ENCODE measurements around the gene IGHMBP2.

The IGHMBP2 gene

GRCh38 chr11:68931911-68932310 lies 28.2 kb downstream of the IGHMBP2 start:
- Histone ChIP-seq H3K4me1 (no peaks in the 10 kb centered on the region), H3K79me2 (no peaks in the 10 kb centered on the region), H3K27ac (no peak overlapping the region), H2AFZ (no peak overlapping the region), H3K4me3 (ENCODE audit: low read depth, low read length) (no peak overlapping the region), H3K9me3 (ENCODE audit: control insufficient read depth, low read length) (no peaks in the 10 kb centered on the region), H3K36me3 (ENCODE audit: control insufficient read depth, insufficient read depth, low read length) (no peaks in the 10 kb centered on the region), H3K27me3 (ENCODE audit: control insufficient read depth, insufficient read depth, low read length) (no peaks in the 10 kb centered on the region), H3K4me2 (ENCODE audit: low read length) (no peak overlapping the region), H3K9ac (no peak overlapping the region)
- no peak for TF ChIP-seq CTCF (IDR thresholded peaks at IDR 0.05)

DNA sequence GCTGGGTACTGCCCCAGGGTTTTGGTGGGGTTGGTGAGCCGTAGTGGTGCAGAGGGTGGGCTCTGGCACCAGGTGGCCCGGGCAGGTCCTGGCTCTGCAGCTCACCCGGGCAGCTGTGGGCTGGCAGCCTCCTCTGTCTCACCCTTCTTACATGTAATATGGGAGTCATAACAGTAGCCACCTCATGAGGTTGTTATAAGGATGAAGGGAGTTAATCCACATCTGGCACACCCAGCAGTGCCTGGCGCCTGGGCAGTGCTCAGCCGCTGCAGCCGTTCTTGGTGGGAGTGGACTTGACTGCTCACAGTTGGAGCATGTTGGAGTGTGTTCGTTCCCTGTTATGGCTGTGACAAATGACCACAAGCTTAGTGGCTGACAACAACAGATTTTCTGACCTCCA lies 28.7 kb downstream of the IGHMBP2 start:
- no peaks in the 10 kb centered on the region for H3K36me3 ChIP-seq (ENCODE audit: control insufficient read depth, insufficient read depth, low read length)
- no peaks in the 10 kb centered on the region for H3K9me3 ChIP-seq (ENCODE audit: control insufficient read depth, low read length)
- no peaks in the 10 kb centered on the region for H3K4me1 ChIP-seq
- H2AFZ ChIP-seq = no peak overlapping the region
- H3K27ac ChIP-seq = no peak overlapping the region
- H3K27me3 ChIP-seq (ENCODE audit: control insufficient read depth, insufficient read depth, low read length) = no peaks in the 10 kb centered on the region
- no peak overlapping the region for H3K4me2 ChIP-seq (ENCODE audit: low read length)
- H3K9ac ChIP-seq = no peak overlapping the region
- H3K79me2 ChIP-seq = no peaks in the 10 kb centered on the region
- TF ChIP-seq CTCF (IDR thresholded peaks at IDR 0.05) = no peak
- no peak overlapping the region for H3K4me3 ChIP-seq (ENCODE audit: low read depth, low read length)

- TF ChIP-seq CTCF (IDR thresholded peaks at IDR 0.05) = no peak
Observed at GRCh38 chr11:68932933-68933577, 29.4 kb downstream of the IGHMBP2 start.

DNA sequence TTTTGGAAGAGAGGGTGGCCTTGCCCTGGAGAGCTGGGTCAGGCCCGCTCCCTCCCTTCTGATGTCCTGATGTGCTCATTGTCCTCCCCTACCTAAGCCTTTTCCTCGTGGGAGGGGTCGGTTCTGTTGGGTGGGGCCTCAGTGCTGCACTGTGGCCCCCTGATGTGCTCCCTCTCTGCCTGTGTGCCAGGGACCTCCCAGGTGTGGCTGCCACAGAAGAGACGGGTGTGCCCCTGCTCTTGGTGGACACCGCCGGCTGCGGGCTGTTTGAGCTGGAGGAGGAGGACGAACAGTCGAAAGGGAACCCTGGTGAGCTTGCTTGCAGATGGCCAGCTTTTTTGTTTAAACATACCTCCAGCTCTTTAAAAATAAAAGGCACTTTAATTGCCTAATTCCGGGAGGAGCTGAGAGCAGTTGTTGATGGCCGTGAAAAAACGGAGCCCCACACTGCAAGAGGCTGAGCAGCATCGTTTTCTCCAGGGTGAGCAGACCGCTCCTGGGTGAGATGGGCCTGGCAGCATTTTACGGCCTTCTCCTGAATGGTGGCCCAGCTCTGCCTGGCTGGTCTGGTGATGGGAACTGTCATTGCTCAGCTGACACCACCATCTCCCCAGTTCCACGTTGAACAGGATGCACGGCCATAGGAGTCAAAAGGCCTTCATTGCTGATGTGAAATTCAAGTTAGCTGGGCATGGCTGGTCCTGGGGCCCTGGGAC lies 30.1 kb downstream of the IGHMBP2 start:
- no peak overlapping the region for H3K4me2 ChIP-seq (ENCODE audit: low read length)
- H3K4me3 ChIP-seq (ENCODE audit: low read depth, low read length) = no peak overlapping the region
- no peaks in the 10 kb centered on the region for H3K27me3 ChIP-seq (ENCODE audit: control insufficient read depth, insufficient read depth, low read length)
- no peak overlapping the region for H3K9ac ChIP-seq
- H2AFZ ChIP-seq = no peak overlapping the region
- H3K27ac ChIP-seq = no peak overlapping the region
- H3K9me3 ChIP-seq (ENCODE audit: control insufficient read depth, low read length) = no peaks in the 10 kb centered on the region
- no peak for TF ChIP-seq CTCF (IDR thresholded peaks at IDR 0.05)
- no peaks in the 10 kb centered on the region for H3K79me2 ChIP-seq
- no peaks in the 10 kb centered on the region for H3K4me1 ChIP-seq
- H3K36me3 ChIP-seq (ENCODE audit: control insufficient read depth, insufficient read depth, low read length) = no peaks in the 10 kb centered on the region

More at GRCh38 chr11:68932933-68933577, 29.4 kb downstream of the IGHMBP2 start:
- no peak overlapping the region for H3K4me3 ChIP-seq (ENCODE audit: low read depth, low read length)
- H3K36me3 ChIP-seq (ENCODE audit: control insufficient read depth, insufficient read depth, low read length) = no peaks in the 10 kb centered on the region
- no peaks in the 10 kb centered on the region for H3K9me3 ChIP-seq (ENCODE audit: control insufficient read depth, low read length)
- H3K4me2 ChIP-seq (ENCODE audit: low read length) = no peak overlapping the region
- H2AFZ ChIP-seq = no peak overlapping the region
- H3K27ac ChIP-seq = no peak overlapping the region
- H3K27me3 ChIP-seq (ENCODE audit: control insufficient read depth, insufficient read depth, low read length) = no peaks in the 10 kb centered on the region
- H3K4me1 ChIP-seq = no peaks in the 10 kb centered on the region
- no peaks in the 10 kb centered on the region for H3K79me2 ChIP-seq
- no peak overlapping the region for H3K9ac ChIP-seq

- Histone ChIP-seq H3K79me2 (no peaks in the 10 kb centered on the region), H3K4me2 (ENCODE audit: low read length) (no peak overlapping the region), H3K4me1 (no peaks in the 10 kb centered on the region), H2AFZ (no peak overlapping the region), H3K9ac (no peak overlapping the region), H3K27ac (no peak overlapping the region), H3K36me3 (ENCODE audit: control insufficient read depth, insufficient read depth, low read length) (no peaks in the 10 kb centered on the region), H3K4me3 (ENCODE audit: low read depth, low read length) (no peak overlapping the region), H3K9me3 (ENCODE audit: control insufficient read depth, low read length) (no peaks in the 10 kb centered on the region), H3K27me3 (ENCODE audit: control insufficient read depth, insufficient read depth, low read length) (no peaks in the 10 kb centered on the region)
- no peak for TF ChIP-seq CTCF (IDR thresholded peaks at IDR 0.05)
Observed at GRCh38 chr11:68934321-68934645, 30.6 kb downstream of the IGHMBP2 start.

Data from parathyroid adenoma (tissue), 2 donors.